K562 (cell line): ENCODE results near the gene SIGLEC14. TPM values are rescaled to one million over a fixed set of nuclear protein-coding genes. Genes with fewer than 3 reads are reported as not detected.

Experiments
- DDX20 ChIP-seq: fragments of 450-650 bp; IDR thresholded peaks from 2 replicates; pipeline ENCODE4 v1.6.1; 2016; ENCODE audit warnings: missing genetic modification characterization, low read depth, mild to moderate bottlenecking, missing compliant biosample characterization, moderate library complexity
- KLF10 ChIP-seq: fragments of 250-450 bp; sonication (Bioruptor Pico); IDR thresholded peaks from 2 replicates; pipeline ENCODE4 v1.6.1; 2021; ENCODE audit warnings: matching md5 sums
- MBD2 ChIP-seq: sonication (generic); IDR thresholded peaks from 2 replicates; pipeline ENCODE4 v1.6.1; 2016; ENCODE audit warnings: low read depth, borderline replicate concordance
- NFATC3 ChIP-seq: fragments of 450-650 bp; IDR thresholded peaks from 2 replicates; pipeline ENCODE4 v1.6.1; 2017; ENCODE audit warnings: mild to moderate bottlenecking
- PHB2 ChIP-seq: fragments of 450-650 bp; IDR thresholded peaks from 2 replicates; pipeline ENCODE4 v1.6.1; 2017; ENCODE audit warnings: low read depth
- SIRT6 ChIP-seq: IDR thresholded peaks from one replicate; pipeline ENCODE4 v1.6.1; 2012; ENCODE audit warnings: low read depth, mild to moderate bottlenecking, control low read depth, inconsistent platforms, low read length, moderate library complexity
- SMARCB1 ChIP-seq: IDR thresholded peaks from 2 replicates; pipeline ENCODE4 v1.6.1; 2011; ENCODE audit warnings: improper control_type of control experiment, low read depth; ENCODE audit not compliant: insufficient read length
- ZNF165 ChIP-seq: fragments of 250-450 bp; sonication (Bioruptor Pico); IDR thresholded peaks from 2 replicates; pipeline ENCODE4 v1.4.0; 2020; ENCODE audit warnings: borderline replicate concordance
- ZNF24 ChIP-seq: fragments of 450-650 bp; IDR thresholded peaks from 2 replicates; pipeline ENCODE4 v1.6.1; 2016
- ZNF699 ChIP-seq: fragments of 250-450 bp; sonication (Bioruptor Pico); IDR thresholded peaks from 2 replicates; pipeline ENCODE4 v1.8.0; 2021; ENCODE audit warnings: mild to moderate bottlenecking, moderate library complexity; ENCODE audit not compliant: insufficient replicate concordance
- ZNF830 ChIP-seq: fragments of 250-450 bp; sonication (Bioruptor Pico); IDR thresholded peaks from 2 replicates; pipeline ENCODE4 v1.5.0; 2021; ENCODE audit warnings: mild to moderate bottlenecking
- polyA plus RNA-seq, 8 experiments: library from polyadenylated mRNA; depleted of rRNA in 4 of 8; stranded (reverse) in 5 of 8; unstranded in 3 of 8; fragments of >200 nt; fragmentation: Nextera tagmentation in 2 of 8; fragmentation: Illumina TruSeq in 1 of 8; extraction: Ambion mirVana in 2 of 8; extraction: Trizol in 1 of 8; gene quantifications; 2 replicates each; pipeline versions ENCODE4 v1.2.1 to v1.2.3, GENCODE V29; 2011 to 2014; ENCODE audit warnings: inconsistent platforms in 1 of 8, missing spikeins in 1 of 8
- total RNA-seq, 7 experiments: library from RNA; depleted of rRNA in 6 of 7; stranded (reverse); fragments of >200 nt in 6 of 7; fragmentation: Illumina TruSeq in 2 of 7; extraction: Trizol in 2 of 7; gene quantifications; 2 replicates each; pipeline versions ENCODE4 v1.2.1 to v1.2.3, GENCODE V29; 2011 to 2021; ENCODE audit warnings: low replicate concordance in 1 of 7
- TF ChIP-seq, protein P1 (sequence below), 2 experiments: fragments of 450-650 bp in 1 of 2; sonication (generic) in 1 of 2; formaldehyde crosslinking in 1 of 2; IDR thresholded peaks; 2 replicates each; pipeline versions ENCODE4 v1.7.1 to v1.9.0; 2016 to 2022; ENCODE audit warnings: inconsistent platforms in 1 of 2, mild to moderate bottlenecking in 1 of 2, missing genetic modification reagents in 1 of 2
- TF ChIP-seq, protein P2 (sequence below): sonication (generic); formaldehyde crosslinking; IDR thresholded peaks from 2 replicates; pipeline ENCODE4 v1.5.0; 2020; ENCODE audit warnings: missing genetic modification reagents

SIGLEC14 gene
- total and polyA plus RNA-seq, 9 of the 15 experiments (the other 6 are each of a cell fraction or from before 2014, with no cell fraction given), result not detected

DNA sequence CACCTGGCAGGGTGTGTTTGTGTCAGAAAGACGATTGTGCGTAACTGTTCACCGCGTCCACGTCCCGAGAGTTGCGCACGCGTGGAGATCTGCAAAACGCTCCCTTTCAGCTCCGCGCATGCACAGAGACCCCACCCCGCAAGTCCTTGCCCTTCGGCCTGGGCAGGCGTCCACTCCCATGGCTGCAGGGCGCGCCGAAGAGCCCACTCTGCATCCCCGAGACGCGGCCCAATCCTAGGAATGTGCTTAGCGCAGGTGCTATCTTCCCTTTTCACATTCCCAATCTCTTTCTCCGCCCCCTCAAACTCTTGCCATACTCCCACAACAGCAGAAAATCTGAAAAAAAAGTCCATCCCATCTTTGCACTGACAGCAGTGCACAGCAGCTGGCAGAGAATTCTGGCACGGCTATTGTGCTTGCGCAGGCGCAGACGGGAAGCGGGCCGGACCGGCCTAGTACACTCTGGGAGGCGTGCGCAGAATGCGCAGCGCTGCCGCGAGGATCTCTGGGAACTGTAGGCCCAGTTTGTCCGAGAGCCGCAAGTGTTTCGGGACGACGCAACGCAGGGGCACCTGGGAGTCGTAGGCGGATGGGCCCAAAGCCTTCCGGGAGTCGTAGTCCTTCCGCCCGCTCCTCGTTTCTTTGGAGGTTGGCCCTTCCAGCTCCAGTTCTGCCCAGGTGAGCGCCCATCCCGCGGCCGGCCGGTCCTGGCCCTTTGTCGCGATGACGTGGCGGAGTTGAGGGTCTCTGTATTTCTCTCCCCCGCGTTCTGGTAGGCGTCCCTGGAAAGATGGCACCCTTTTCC, 52.5 kb downstream of the SIGLEC14 start (continued):
- TF ChIP-seq, protein P1, sequence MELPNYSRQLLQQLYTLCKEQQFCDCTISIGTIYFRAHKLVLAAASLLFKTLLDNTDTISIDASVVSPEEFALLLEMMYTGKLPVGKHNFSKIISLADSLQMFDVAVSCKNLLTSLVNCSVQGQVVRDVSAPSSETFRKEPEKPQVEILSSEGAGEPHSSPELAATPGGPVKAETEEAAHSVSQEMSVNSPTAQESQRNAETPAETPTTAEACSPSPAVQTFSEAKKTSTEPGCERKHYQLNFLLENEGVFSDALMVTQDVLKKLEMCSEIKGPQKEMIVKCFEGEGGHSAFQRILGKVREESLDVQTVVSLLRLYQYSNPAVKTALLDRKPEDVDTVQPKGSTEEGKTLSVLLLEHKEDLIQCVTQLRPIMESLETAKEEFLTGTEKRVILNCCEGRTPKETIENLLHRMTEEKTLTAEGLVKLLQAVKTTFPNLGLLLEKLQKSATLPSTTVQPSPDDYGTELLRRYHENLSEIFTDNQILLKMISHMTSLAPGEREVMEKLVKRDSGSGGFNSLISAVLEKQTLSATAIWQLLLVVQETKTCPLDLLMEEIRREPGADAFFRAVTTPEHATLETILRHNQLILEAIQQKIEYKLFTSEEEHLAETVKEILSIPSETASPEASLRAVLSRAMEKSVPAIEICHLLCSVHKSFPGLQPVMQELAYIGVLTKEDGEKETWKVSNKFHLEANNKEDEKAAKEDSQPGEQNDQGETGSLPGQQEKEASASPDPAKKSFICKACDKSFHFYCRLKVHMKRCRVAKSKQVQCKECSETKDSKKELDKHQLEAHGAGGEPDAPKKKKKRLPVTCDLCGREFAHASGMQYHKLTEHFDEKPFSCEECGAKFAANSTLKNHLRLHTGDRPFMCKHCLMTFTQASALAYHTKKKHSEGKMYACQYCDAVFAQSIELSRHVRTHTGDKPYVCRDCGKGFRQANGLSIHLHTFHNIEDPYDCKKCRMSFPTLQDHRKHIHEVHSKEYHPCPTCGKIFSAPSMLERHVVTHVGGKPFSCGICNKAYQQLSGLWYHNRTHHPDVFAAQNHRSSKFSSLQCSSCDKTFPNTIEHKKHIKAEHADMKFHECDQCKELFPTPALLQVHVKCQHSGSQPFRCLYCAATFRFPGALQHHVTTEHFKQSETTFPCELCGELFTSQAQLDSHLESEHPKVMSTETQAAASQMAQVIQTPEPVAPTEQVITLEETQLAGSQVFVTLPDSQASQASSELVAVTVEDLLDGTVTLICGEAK (IDR thresholded peaks at IDR 0.05), result peak; percentile 67; the same call in 1 of the 2 replicates
- TF ChIP-seq, protein P1 (CRISPR knock-in tag; IDR thresholded peaks at IDR 0.05), result no peak
- no peak for TF ChIP-seq SMARCB1
- TF ChIP-seq MBD2, result peak; percentile 94
- TF ChIP-seq KLF10 (CRISPR knock-in tag), result no peak
- TF ChIP-seq ZNF24, result peak; percentile 96
- no peak for TF ChIP-seq SIRT6
- TF ChIP-seq ZNF165 (CRISPR knock-in tag), result no peak
- TF ChIP-seq ZNF699, result no peak
- TF ChIP-seq PHB2, result no peak
- TF ChIP-seq NFATC3, result no peak
- TF ChIP-seq, protein P2, sequence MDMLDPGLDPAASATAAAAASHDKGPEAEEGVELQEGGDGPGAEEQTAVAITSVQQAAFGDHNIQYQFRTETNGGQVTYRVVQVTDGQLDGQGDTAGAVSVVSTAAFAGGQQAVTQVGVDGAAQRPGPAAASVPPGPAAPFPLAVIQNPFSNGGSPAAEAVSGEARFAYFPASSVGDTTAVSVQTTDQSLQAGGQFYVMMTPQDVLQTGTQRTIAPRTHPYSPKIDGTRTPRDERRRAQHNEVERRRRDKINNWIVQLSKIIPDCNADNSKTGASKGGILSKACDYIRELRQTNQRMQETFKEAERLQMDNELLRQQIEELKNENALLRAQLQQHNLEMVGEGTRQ, result no peak
- no peak for TF ChIP-seq DDX20 (tag)
- TF ChIP-seq ZNF830 (CRISPR knock-in tag), result no peak
